ENCODE measurements around the gene AMBP. TPM values are rescaled to one million over a fixed set of nuclear protein-coding genes. Genes with fewer than 3 reads are reported as not detected.
"Not testable (repeated sequence)": the region's sequence is repeated elsewhere in the genome, so short reads cannot be mapped to it uniquely, and the experiment has no call there.

AMBP gene
- total RNA-seq, 2 donors from 2014 or later: 1.5 to 5.7 TPM

DNA sequence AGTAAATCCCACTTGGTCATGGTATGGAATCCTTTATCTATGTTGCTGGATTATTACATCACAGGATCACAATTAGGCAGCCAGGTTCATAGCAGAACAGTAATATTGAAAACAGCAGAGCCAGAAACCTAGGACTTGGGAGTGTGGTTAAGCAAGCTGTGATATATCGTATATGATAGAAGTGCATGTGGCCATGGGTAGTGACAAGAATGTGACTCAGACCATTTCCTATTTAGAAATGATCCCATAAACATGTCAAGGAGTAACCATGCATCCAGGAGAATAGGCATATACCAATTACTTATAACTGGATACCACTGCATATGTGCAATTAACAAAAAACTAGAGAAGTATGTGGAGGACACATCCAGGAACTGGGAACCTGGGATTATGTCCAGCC, 31.2 kb downstream of the AMBP start:
- H3K27ac ChIP-seq: no peak overlapping the region
- no peaks in the 10 kb centered on the region for H3K4me1 ChIP-seq
- H3K9me3 ChIP-seq: no peaks in the 10 kb centered on the region
- no peaks in the 10 kb centered on the region for H3K36me3 ChIP-seq
- intact Hi-C loops (cut with DNase I): loop anchor here (5.0 kb wide), 1 partner anchor 195 kb away; no protein-coding TSS in a partner anchor
- no peak overlapping the region for H3K4me3 ChIP-seq
- no peaks in the 10 kb centered on the region for H3K27me3 ChIP-seq
- no peak overlapping the region for H3K9ac ChIP-seq (ENCODE audit: low read depth in 2 of 2, low read length in 2 of 2)
- TF ChIP-seq, protein P1, sequence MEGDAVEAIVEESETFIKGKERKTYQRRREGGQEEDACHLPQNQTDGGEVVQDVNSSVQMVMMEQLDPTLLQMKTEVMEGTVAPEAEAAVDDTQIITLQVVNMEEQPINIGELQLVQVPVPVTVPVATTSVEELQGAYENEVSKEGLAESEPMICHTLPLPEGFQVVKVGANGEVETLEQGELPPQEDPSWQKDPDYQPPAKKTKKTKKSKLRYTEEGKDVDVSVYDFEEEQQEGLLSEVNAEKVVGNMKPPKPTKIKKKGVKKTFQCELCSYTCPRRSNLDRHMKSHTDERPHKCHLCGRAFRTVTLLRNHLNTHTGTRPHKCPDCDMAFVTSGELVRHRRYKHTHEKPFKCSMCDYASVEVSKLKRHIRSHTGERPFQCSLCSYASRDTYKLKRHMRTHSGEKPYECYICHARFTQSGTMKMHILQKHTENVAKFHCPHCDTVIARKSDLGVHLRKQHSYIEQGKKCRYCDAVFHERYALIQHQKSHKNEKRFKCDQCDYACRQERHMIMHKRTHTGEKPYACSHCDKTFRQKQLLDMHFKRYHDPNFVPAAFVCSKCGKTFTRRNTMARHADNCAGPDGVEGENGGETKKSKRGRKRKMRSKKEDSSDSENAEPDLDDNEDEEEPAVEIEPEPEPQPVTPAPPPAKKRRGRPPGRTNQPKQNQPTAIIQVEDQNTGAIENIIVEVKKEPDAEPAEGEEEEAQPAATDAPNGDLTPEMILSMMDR (IDR thresholded peaks at IDR 0.05): no peak
- no peak for DNase-seq

DNA sequence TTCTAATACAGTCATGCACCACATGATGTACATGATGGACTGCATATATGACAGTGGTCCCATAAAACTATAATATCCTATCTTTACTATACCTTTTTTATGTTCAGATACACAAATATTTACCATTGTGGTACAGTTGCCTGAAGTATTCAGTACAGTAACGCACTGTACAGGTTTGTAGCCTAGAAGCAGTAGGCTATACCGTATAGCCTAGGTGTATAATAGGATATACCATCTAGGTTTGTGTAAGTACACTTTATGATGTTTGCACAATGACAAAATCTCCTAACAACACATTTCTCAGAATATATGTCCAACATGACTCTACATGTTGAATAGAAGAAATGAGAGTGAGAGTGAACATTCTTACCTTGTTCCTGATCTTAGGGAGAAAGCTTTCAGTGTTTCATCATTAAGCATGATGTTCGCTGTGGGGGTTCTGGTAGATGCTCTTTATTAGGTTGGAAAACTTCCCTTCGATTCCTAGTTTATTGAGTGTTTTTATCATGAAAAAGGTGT, 31.8 kb downstream of the AMBP start:
- Histone ChIP-seq H3K27ac (no peak overlapping the region), H3K36me3 (no peaks in the 10 kb centered on the region), H3K9ac (ENCODE audit: low read depth in 2 of 2, low read length in 2 of 2) (no peak overlapping the region), H3K27me3 (no peaks in the 10 kb centered on the region), H3K4me3 (no peak overlapping the region), H3K4me1 (no peaks in the 10 kb centered on the region), H3K9me3 (no peaks in the 10 kb centered on the region)
- TF ChIP-seq, protein P1 (IDR thresholded peaks at IDR 0.05): no peak
- DNase-seq: no peak
- intact Hi-C loops (cut with DNase I): loop anchor here (5.0 kb wide), 1 partner anchor 194 kb away; no protein-coding TSS in a partner anchor

DNA sequence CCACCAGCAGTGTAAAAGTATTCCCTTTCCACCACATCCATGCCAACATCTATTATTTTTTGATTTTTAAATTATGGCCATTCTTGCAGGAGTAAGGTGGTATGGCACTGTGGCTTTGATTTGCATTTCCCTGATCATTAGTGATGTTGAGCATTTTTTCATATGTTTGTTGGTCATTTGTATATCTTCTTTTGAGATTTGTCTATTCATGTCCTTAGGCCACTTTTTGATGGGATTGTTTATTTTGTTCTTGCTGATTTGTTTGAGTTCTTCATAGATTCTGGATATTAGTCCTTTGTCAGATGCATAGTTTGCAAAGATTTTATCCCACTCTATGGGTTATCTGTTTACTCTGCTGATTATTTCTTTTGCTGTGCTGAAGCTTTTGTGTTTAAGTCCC, 34.4 kb downstream of the AMBP start:
- DNase-seq; H3K27ac ChIP-seq; H3K9ac ChIP-seq (ENCODE audit: low read depth in 2 of 2, low read length in 2 of 2); H3K4me3 ChIP-seq; intact Hi-C loops (cut with DNase I); H3K4me1 ChIP-seq; H3K9me3 ChIP-seq; H3K27me3 ChIP-seq; H3K36me3 ChIP-seq: not testable (repeated sequence)

DNA sequence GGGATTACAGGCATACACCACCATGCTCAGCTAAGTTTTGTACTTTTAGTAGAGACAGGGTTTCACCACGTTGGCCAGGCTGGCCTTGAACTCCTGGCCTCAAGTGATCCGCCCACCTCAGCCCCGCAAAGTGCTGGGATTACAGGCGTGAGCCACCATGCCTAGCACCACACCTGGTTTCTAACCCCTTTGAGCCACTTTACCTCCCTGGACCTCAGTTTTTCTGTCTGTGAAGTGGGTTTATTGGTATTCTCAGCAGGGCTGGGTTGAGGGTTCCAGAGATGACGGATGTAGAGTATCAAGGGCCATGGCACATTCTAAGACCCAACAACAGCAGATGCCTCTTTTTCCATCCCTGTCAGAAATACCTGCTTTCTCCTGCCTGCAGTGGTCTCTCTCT, 38.6 kb downstream of the AMBP start:
- H3K36me3 ChIP-seq: no peaks in the 10 kb centered on the region
- DNase-seq: peak; percentile 11
- intact Hi-C loops (cut with DNase I): loop anchor here (10.0 kb wide), 1 partner anchor 235 kb away; no protein-coding TSS in a partner anchor
- H3K27me3 ChIP-seq: no peaks in the 10 kb centered on the region
- H3K4me3 ChIP-seq: no peak overlapping the region
- no peaks in the 10 kb centered on the region for H3K9me3 ChIP-seq
- TF ChIP-seq, protein P1 (IDR thresholded peaks at IDR 0.05): no peak
- no peak overlapping the region for H3K9ac ChIP-seq (ENCODE audit: low read depth in 2 of 2, low read length in 2 of 2)
- H3K4me1 ChIP-seq: no peaks in the 10 kb centered on the region
- no peak overlapping the region for H3K27ac ChIP-seq

DNA sequence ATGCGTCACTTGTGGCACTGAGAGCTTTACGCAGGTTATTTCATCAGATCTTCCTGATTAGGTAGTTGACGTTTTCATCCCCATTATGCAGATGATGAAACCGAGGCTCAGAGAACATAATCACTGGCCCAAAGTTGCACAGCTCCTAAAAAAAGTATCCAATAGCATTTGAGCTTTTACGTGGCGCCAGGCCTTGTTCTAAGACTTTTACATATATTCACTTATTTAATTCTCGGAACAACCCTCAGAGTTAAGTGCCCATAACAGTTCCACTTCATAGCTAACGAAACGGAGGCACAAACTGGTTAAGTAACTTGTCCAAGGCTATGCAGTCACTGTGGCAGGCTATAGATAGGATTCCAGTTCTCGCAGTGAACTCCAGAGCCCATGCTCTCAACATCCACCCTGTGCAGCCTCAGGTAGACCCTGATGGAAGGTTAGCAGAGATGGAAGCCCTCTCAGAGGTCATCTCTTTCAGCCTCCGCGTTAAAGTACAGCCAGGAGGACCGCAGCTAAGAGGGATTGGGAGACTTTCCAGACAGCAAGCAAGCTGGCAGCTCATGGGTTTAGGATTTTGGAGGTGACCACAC, 39.3 kb downstream of the AMBP start:
- Histone ChIP-seq H3K27ac (no peak overlapping the region), H3K9me3 (no peaks in the 10 kb centered on the region), H3K36me3 (no peaks in the 10 kb centered on the region), H3K4me3 (no peak overlapping the region), H3K9ac (ENCODE audit: low read depth in 2 of 2, low read length in 2 of 2) (no peak overlapping the region), H3K4me1 (no peaks in the 10 kb centered on the region), H3K27me3 (no peaks in the 10 kb centered on the region)
- peak; percentile 4 for DNase-seq
- intact Hi-C loops (cut with DNase I): loop anchor here (10.0 kb wide), 1 partner anchor 234 kb away; no protein-coding TSS in a partner anchor
- TF ChIP-seq, protein P1 (IDR thresholded peaks at IDR 0.05): no peak

All from colonic mucosa (tissue), 4 donors.